Trophoblast cell (in vitro differentiated cells and primary cell): Measurements from ENCODE around the gene DVL1.

Experiments
- DNase-seq, 2 donors: peaks; one replicate each; pipeline ENCODE4 v3.0.0-alpha.2; 2016
- H2AFZ ChIP-seq: 2 replicates; pipeline ENCODE4 v1.6.1; 2013; ENCODE audit warnings: low read length, moderate library complexity, mild to moderate bottlenecking; ENCODE audit not compliant: insufficient read depth, poor library complexity
- H2AK5ac ChIP-seq: 2 replicates; pipeline ENCODE4 v1.6.1; 2013; ENCODE audit warnings: mild to moderate bottlenecking, low read length
- H2BK120ac ChIP-seq: 2 replicates; pipeline ENCODE4 v1.6.1; 2013; ENCODE audit warnings: low read length, mild to moderate bottlenecking, moderate library complexity; ENCODE audit not compliant: insufficient read depth, poor library complexity
- H2BK12ac ChIP-seq: 2 replicates; pipeline ENCODE4 v1.6.1; 2013; ENCODE audit warnings: mild to moderate bottlenecking, low read length, moderate library complexity
- H2BK5ac ChIP-seq: 2 replicates; pipeline ENCODE4 v1.6.1; 2013; ENCODE audit warnings: low read length, low read depth, moderate library complexity, mild to moderate bottlenecking; ENCODE audit not compliant: poor library complexity
- H3K14ac ChIP-seq: 2 replicates; pipeline ENCODE4 v1.6.1; 2013; ENCODE audit warnings: mild to moderate bottlenecking, low read length
- H3K18ac ChIP-seq: 2 replicates; pipeline ENCODE4 v1.6.1; 2013; ENCODE audit warnings: mild to moderate bottlenecking, low read length
- H3K23ac ChIP-seq: 2 replicates; pipeline ENCODE4 v1.6.1; 2013; ENCODE audit warnings: low read length
- H3K27ac ChIP-seq: 2 replicates; pipeline ENCODE4 v1.5.1; 2013; ENCODE audit warnings: low read depth, mild to moderate bottlenecking, inconsistent platforms, low read length, moderate library complexity
- H3K27me3 ChIP-seq: 2 replicates; pipeline ENCODE4 v1.6.1; 2013; ENCODE audit warnings: inconsistent platforms, mild to moderate bottlenecking, low read length, moderate library complexity; ENCODE audit not compliant: insufficient read depth
- H3K36me3 ChIP-seq, 2 experiments: 1 replicate in 1 of 2; 2 replicates in 1 of 2; pipeline ENCODE4 v1.6.1; 2013; ENCODE audit warnings: low read length in 2 of 2, mild to moderate bottlenecking in 2 of 2, moderate library complexity in 1 of 2; ENCODE audit not compliant: insufficient read depth in 2 of 2, control insufficient read depth in 1 of 2
- H3K4ac ChIP-seq: 2 replicates; pipeline ENCODE4 v1.6.1; 2013; ENCODE audit warnings: low read depth, mild to moderate bottlenecking, low read length, moderate library complexity
- H3K4me1 ChIP-seq, 2 experiments: 1 replicate in 1 of 2; 2 replicates in 1 of 2; pipeline ENCODE4 v1.6.1; 2013; ENCODE audit warnings: low read length in 2 of 2, mild to moderate bottlenecking in 2 of 2, moderate library complexity in 1 of 2; ENCODE audit not compliant: insufficient read depth in 2 of 2, control insufficient read depth in 1 of 2
- H3K4me2 ChIP-seq: 2 replicates; pipeline ENCODE4 v1.6.1; 2013; ENCODE audit warnings: inconsistent platforms, mild to moderate bottlenecking, low read length, moderate library complexity
- H3K4me3 ChIP-seq: 2 replicates; pipeline ENCODE4 v1.5.1; 2013; ENCODE audit warnings: mild to moderate bottlenecking, low read depth, low read length, inconsistent platforms
- H3K79me1 ChIP-seq: one replicate; pipeline ENCODE4 v1.6.1; 2013; ENCODE audit warnings: low read length
- H3K79me2 ChIP-seq: 2 replicates; pipeline ENCODE4 v1.6.1; 2013; ENCODE audit warnings: low read length, mild to moderate bottlenecking; ENCODE audit not compliant: control insufficient read depth, insufficient read depth, poor library complexity
- H3K9ac ChIP-seq: 2 replicates; pipeline ENCODE4 v1.6.1; 2013; ENCODE audit warnings: mild to moderate bottlenecking, low read length
- H3K9me3 ChIP-seq: 2 replicates; pipeline ENCODE4 v1.6.1; 2013; ENCODE audit warnings: low read depth, mild to moderate bottlenecking, control low read depth, inconsistent platforms, low read length; ENCODE audit not compliant: insufficient read depth
- H4K12ac ChIP-seq: 2 replicates; pipeline ENCODE4 v1.6.1; 2013; ENCODE audit warnings: low read depth, mild to moderate bottlenecking, low read length, moderate library complexity
- H4K8ac ChIP-seq: 2 replicates; pipeline ENCODE4 v1.6.1; 2013; ENCODE audit warnings: low read depth, mild to moderate bottlenecking, low read length, moderate library complexity
- H4K91ac ChIP-seq: one replicate; pipeline ENCODE4 v1.6.1; 2013; ENCODE audit warnings: low read depth, mild to moderate bottlenecking, low read length, moderate library complexity
- WGBS: extraction: QIAGEN DNeasy Blood & Tissue Kit; methylation state at CpG from one replicate; pipeline ENCODE4 v1.1.7; 2013; ENCODE audit warnings: missing lambda C conversion rate; ENCODE audit not compliant: insufficient read length, insufficient coverage; ENCODE audit errors: extremely low coverage; 5-methylcytosine and 5-hydroxymethylcytosine counted together

DVL1 gene

DNA sequence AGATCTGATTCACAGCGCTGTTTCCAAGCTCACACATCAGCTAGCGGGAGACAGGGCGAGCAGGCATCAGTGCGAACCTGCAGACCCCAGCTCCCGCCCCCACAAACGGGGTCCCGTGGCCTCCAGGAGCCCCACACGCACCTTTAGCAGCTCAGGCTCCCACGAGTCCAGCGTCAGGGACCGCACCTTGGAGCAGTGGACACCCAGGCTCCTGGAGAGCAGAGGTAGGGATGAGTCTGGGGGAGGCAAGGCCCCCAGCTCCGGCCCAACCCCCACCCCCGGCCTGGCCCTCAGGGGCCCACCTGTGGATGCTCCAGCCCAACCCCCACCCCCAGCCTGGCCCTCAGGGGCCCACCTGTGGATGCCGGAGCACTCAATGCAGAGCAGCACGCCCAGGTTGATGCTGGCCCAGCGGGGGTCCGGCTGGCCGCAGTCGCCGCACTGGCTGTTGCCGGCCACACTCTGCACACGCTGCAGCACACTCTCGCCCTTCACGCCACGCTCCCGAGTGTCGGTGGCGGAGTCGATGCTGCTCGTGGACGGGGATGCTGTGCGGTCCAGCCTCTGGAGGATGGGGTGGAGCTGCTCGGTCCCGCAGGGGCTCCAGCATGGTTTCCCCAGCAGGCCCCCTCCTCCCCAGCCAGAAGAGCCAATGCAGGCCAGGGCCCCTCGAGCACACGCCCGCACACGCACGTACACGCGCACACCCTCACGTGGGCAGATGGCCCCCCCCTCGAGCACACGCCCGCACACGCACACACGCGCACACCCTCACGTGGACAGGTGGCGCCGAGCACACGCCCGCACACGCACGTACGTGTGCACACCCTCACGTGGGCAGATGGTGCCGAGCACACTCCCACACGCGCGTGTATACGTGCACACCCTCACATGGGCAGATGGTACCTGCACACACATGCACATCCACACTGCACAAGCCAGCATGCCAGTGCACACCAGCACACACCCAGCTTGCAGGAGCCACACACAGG is 52.9 kb downstream of the DVL1 start:
- H3K9ac ChIP-seq: no peak overlapping the region
- no peak overlapping the region for H2BK120ac ChIP-seq
- DNase-seq: no peak
- H3K4ac ChIP-seq: no peak overlapping the region
- H2BK5ac ChIP-seq: no peak overlapping the region
- H4K8ac ChIP-seq: no peak overlapping the region
- no peak overlapping the region for H2AFZ ChIP-seq
- no peaks in the 10 kb centered on the region for H3K27me3 ChIP-seq
- no peak overlapping the region for H3K23ac ChIP-seq
- H3K9me3 ChIP-seq: peaks cover 8% of the 10 kb centered on the region
- H3K79me2 ChIP-seq: no peaks in the 10 kb centered on the region
- no peak overlapping the region for H4K12ac ChIP-seq
- H3K36me3 ChIP-seq: peaks cover 35 to 42% of the 10 kb centered on the region in 2 experiments
- H3K4me3 ChIP-seq: no peak overlapping the region
- no peaks in the 10 kb centered on the region for H3K4me1 ChIP-seq
- no peak overlapping the region for H3K14ac ChIP-seq
- H3K79me1 ChIP-seq: no peaks in the 10 kb centered on the region
- H3K18ac ChIP-seq: no peak overlapping the region
- H4K91ac ChIP-seq: no peak overlapping the region
- H3K27ac ChIP-seq: no peak overlapping the region
- no peak overlapping the region for H3K4me2 ChIP-seq
- H2BK12ac ChIP-seq: no peak overlapping the region
- WGBS: no CpG with 5 or more reads among the region's 62 CpGs
- no peak overlapping the region for H2AK5ac ChIP-seq

DNA sequence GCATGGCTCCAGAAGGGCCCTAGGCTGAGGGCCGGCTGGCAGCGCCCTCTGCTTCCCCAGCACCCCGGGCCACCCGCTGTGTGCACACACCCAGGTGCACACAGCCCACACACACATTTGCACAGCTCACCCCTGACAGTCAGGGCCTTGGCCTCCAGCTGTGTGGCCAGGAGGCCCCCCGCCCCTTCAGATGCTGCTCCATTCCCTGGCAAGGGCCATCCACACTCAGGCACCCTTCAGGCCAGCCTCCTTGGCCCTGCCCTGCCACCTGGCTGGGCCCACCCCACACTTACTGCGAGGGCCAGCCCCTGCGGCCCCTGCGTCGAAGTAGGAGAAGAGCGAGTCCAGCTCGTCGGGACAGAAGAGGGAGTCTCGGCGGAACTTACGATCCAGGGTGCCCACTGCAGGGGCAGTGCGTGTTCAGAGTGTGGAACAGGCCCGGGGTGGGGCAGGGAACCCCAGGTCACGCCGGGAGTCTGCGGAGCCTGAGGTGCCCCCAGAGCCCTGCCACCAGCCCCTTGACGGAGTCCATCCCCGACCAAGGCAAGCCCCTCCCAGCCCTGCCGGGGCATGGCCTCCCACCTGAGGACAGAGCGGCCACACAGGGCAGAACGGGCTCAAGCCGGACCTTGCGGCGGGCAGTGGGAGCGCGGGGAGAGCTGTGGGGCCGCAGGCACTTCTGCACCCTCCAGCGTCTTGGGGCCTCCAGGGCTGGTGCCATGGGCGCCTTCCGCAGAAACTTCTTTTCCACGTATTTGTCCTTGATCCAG is 53.9 kb downstream of the DVL1 start:
- no CpG with 5 or more reads among the region's 35 CpGs for WGBS
- H2BK12ac ChIP-seq: no peak overlapping the region
- no peak overlapping the region for H4K8ac ChIP-seq
- H3K79me1 ChIP-seq: no peaks in the 10 kb centered on the region
- DNase-seq: no peak
- no peak overlapping the region for H2BK120ac ChIP-seq
- no peak overlapping the region for H3K18ac ChIP-seq
- H3K9me3 ChIP-seq: peaks cover 8% of the 10 kb centered on the region
- H3K27me3 ChIP-seq: no peaks in the 10 kb centered on the region
- no peak overlapping the region for H3K9ac ChIP-seq
- H3K4me2 ChIP-seq: no peak overlapping the region
- H4K12ac ChIP-seq: no peak overlapping the region
- H3K23ac ChIP-seq: no peak overlapping the region
- H3K14ac ChIP-seq: no peak overlapping the region
- H3K79me2 ChIP-seq: no peaks in the 10 kb centered on the region
- H2AFZ ChIP-seq: no peak overlapping the region
- H3K36me3 ChIP-seq: peaks cover 35 to 42% of the 10 kb centered on the region in 2 experiments
- no peak overlapping the region for H4K91ac ChIP-seq
- H3K27ac ChIP-seq: no peak overlapping the region
- no peaks in the 10 kb centered on the region for H3K4me1 ChIP-seq
- no peak overlapping the region for H3K4ac ChIP-seq
- H2BK5ac ChIP-seq: no peak overlapping the region
- H2AK5ac ChIP-seq: no peak overlapping the region
- no peak overlapping the region for H3K4me3 ChIP-seq

DNA sequence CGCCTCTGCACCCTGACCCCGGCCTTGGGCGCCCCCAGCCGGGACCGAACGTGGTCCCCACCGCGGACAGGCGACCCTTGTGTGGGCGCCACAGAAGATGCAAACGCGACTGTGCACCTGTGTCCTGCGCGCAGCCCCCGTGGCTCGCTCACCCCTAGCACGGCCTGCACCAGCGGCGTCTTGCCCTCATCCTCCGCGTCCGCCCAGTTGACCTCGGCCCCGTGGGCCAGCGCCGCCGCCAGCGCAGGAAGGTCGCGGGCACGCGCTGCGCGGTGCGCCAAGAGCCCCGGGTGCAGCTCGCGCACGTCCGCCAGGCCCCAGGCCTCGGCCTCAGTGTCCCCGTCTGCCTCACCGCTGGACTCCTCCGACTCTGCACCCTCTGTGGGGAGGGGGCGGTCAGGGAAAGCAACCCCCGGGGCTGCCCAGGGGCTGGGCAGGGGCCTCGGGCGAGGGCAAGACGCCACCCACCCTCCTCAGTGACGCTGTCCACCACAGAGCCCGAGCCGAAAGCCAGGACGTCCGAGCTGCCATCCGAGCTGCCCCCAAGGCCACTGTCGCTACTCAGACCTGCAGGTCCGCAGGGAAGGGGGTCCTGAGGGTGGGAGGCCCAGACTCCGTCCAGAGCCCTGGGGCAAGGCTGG is 54.8 kb downstream of the DVL1 start:
- no peak overlapping the region for H3K14ac ChIP-seq
- no peaks in the 10 kb centered on the region for H3K4me1 ChIP-seq
- H4K8ac ChIP-seq: no peak overlapping the region
- peaks cover 6% of the 10 kb centered on the region for H3K9me3 ChIP-seq
- H3K27me3 ChIP-seq: no peaks in the 10 kb centered on the region
- no peaks in the 10 kb centered on the region for H3K79me1 ChIP-seq
- no peak overlapping the region for H3K9ac ChIP-seq
- no peak overlapping the region for H4K12ac ChIP-seq
- H2BK120ac ChIP-seq: no peak overlapping the region
- no peak overlapping the region for H2BK12ac ChIP-seq
- no peak overlapping the region for H3K27ac ChIP-seq
- no peak overlapping the region for H3K4me3 ChIP-seq
- H3K23ac ChIP-seq: no peak overlapping the region
- H3K36me3 ChIP-seq: peaks cover 35 to 42% of the 10 kb centered on the region in 2 experiments
- DNase-seq: no peak
- H3K4ac ChIP-seq: no peak overlapping the region
- H2BK5ac ChIP-seq: no peak overlapping the region
- no peak overlapping the region for H2AFZ ChIP-seq
- H4K91ac ChIP-seq: no peak overlapping the region
- no peak overlapping the region for H2AK5ac ChIP-seq
- H3K4me2 ChIP-seq: no peak overlapping the region
- no CpG with 5 or more reads among the region's 58 CpGs for WGBS
- H3K79me2 ChIP-seq: no peaks in the 10 kb centered on the region
- H3K18ac ChIP-seq: no peak overlapping the region
